HG03558 (cell line): ENCODE data around the gene SEMA5A.

Experiments used
- ATAC-seq: cut with Tn5 transposase; IDR thresholded peaks from one replicate; pipeline ENCODE4 v1.9.1; 2021; ENCODE audit warnings: moderate number of reproducible peaks; ENCODE audit not compliant: unreplicated experiment; ENCODE audit errors: extremely low read depth

The SEMA5A gene

DNA sequence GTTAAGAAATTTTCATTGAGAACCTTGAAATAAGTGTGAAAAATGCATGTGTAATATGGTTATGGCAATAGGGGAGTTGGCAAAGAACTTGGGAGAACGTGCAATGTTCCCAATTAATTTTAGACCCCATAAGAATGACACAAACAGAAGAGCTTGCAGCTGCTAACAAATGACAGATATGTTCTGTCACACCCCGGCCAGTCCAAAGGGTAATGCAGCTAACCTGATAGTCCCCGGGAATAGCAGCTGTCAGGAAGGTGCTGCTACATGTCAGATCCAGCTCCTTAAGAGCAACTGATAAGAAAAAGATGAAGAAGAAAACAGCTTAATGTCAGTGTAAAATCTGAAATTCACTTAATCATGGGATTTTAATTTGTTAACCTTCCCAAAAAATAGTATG is 30.4 kb downstream of the SEMA5A start:
- ATAC-seq = no peak

DNA sequence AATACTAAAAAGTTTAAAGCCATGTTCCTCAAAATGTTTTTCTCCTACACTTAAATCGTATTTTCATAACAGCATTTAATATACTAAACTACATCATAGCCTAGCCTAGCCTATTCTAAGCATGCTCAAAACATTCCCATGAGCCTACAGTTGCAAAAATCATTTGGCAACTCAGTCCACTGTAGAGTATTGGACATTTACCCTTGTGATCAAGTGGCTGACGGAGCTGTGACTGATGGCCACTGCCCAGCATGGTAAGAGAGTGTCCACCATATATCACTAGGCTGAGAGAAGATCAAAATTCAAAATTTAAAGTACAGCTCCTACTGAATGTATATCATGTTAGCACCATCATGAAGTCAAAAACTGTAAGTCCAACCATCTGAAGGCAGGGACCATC is 30.9 kb downstream of the SEMA5A start:
- ATAC-seq = no peak

DNA sequence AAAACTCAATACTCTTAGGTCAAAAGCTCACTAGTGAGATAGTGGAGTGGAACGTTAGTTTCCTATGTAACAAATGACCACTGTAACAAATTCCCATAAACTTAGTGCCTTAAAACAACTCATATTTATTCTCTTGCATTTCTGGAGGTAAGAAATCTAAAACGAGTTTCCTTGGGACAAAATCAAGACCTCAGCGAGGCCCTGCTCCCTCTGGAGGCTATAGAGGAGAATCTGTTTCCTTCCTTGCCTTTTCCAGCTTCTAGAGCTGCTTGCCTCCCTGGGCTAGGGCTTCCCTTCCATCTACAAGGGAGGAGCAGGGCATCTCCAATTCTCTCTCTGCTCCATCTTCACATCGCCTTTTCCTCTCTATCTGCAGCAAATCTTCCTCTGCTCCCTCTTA is 32.0 kb downstream of the SEMA5A start:
- ATAC-seq = no peak

DNA sequence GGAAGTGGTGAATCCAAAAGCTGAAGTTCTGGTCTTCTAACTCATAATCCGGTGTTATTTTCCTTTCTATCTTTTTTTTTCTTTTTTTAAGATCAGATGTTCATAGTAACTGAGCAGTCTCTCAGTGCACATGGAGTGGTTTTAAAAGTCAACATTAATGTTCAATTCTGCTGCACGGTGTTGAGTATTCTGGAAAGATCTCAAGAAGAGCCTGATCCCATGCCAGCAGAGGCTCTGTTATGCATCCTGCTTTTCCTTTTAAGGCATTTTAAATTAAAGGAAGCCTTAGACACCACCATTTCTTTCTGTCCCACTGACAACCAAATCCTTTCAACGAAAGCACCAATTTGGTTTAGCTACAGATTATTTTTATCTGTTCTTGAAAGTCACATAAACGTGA is 33.4 kb downstream of the SEMA5A start:
- ATAC-seq = no peak

GRCh38 chr5:9507974-9508373 is 37.9 kb downstream of the SEMA5A start:
- no peak for ATAC-seq

DNA sequence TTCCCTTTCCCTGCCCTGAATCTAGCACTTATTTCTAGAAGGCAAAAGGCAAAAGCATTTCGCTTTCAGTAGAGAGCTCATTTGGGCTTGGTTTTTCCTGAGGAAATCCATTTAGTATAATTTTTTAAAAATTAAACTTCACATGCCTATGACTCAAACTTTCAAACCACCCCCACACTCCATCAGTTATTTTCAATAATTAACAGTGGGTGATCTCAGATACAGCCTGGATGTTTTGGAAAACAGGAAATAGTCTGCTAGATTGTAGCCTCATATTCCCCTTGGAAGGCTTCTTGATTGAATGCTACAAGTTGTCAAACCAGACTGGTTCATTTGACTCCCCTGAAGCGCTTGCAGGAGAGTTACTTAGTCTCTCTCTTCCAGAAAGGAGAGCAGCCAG is 40.6 kb downstream of the SEMA5A start:
- no peak for ATAC-seq

DNA sequence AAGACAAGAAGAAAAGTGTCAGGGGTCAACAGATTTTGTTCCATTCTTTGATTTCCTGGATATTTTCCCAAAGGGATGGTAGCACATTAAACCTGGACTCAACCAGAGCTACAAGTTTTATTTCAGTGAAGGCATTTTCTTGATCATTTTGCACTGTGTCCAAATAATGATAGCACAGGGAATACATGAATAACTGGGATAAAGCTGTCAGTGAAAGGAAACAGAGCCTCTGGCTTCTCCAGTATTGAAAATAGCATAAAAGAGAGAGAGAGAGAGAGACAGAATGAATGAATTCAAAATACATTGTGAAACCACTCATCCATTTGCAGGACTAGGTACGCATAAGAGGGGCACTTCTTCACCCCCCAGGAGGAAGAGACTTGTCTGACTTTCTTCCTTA is 43.0 kb downstream of the SEMA5A start:
- ATAC-seq = no peak

- no peak for ATAC-seq
Observed at GRCh38 chr5:9502050-9502834, 43.6 kb downstream of the SEMA5A start.

DNA sequence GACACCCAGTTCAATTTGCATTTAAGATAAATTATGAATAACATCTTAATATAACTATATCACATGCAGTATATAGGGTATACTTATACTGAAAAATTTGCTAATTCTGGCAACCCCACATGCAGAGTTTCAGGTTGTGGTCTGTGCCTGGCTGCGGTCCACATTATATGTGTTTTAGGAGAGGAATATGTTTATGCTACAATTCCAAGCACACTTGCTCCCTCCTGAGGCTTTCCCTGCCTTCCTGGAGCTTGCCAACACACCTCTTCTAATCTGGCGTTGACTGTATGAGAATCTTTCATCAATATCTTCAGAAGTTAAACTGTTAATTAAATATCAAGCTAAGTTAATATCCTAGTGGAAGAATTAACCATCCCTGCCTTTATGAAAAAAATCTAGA is 45.2 kb downstream of the SEMA5A start:
- no peak for ATAC-seq

GRCh38 chr5:9500193-9500592 is 45.7 kb downstream of the SEMA5A start:
- no peak for ATAC-seq

- no peak for ATAC-seq
Observed at GRCh38 chr5:9499498-9499876, 46.4 kb downstream of the SEMA5A start.

- ATAC-seq = no peak
Observed at GRCh38 chr5:9498541-9499497, 47.1 kb downstream of the SEMA5A start.

DNA sequence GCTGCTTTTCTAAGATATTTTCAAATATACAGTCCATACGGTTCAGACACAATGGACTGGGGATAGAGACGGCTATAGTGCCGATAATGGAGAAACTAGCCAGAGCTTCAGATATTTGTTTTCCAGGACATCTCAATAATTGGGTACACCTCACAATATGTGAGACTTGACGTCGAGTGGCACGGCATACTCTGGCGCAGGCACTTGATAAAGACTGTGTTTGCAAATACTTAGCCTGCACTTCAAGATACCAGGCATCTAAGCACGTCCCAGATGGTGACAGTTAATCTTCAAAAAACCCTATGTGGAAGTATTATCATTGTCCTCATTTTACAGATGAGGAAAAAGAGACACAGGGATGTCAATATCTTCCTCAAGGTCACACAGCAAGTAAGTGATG is 48.5 kb downstream of the SEMA5A start:
- no peak for ATAC-seq

DNA sequence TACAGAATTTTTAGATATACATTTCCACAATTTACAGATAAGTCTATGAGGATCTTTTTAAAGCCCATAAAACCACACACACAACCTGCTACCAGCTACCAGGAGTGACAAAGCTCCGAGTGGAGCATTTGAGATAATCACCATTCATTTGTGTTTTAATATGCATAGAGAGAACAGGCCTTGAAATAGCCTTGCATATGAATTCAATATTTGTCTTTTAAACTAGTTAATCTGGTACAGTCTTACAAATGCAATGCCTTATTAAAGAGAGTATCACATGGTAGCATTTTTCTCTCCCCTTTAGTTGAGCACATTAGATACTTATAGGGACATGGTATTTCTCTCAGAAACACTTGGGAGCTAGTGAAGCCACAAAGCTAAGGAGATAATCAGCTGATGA is 49.1 kb downstream of the SEMA5A start:
- ATAC-seq = no peak

DNA sequence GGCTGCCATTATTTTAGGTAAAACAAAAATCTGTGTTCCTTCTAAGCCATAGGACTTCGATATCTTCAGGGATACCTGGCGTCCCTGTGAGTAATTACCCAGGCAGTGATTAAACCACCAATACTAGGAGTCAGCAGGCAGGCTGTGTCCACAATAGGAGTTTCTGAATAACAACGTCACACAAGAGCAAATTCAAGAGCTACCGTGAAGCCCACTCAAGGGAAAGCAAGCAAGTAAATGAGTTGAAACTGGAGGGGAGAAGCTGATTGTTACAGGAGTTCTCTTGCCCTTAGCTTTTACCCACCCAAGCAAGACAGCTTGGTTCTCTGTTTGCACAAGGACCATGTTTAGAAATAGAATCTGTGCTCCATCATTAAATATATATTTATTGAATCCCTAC is 50.8 kb downstream of the SEMA5A start:
- no peak for ATAC-seq

DNA sequence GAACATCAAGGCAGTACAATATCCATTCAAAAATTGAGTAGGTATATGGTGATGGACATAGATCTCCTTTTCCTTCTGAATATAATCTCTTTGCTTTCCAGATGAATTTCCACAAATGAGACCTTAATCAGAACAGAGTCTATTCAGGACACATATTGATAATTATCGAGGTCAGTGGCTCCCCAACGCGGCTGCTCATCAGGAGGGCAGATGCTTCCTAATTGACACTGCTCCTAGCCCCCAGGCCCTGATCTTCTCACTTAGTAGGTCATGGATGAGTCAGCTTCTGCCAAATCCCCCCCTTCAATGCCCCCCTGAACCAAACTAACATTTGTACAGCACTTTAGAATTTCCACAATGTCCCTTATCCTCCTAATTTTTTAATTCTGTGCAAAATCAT is 51.6 kb downstream of the SEMA5A start:
- ATAC-seq = no peak

DNA sequence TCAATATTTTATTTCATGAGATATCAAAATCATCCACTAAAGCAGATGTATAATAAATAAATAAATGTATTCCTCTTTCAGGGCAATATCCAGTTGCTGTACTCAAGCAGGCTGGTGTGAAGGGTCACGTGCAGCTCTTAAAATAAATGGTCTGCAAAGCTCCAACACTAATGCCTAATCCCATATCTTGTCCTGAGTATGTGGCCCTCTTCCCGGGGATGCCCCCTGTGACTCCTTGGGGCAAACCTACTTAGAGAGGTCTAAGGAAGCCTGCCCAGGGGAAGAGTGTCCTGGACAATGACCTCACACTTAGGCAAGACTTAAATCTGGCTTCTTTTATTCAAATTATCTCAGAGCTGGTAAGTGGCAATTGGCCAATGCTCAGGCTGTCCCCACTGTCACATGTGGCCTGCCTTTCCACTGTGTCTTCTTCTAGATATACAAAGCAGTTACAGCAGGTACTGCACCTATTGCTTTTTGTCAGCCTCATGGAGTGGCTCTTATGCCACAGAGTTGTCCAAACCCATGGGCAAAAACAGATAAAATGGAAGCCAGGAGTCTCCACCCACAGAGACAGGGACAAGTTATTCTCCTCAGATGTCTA is 55.3 kb downstream of the SEMA5A start:
- no peak for ATAC-seq

GRCh38 chr5:9483779-9484178 is 62.1 kb downstream of the SEMA5A start:
- ATAC-seq = no peak

DNA sequence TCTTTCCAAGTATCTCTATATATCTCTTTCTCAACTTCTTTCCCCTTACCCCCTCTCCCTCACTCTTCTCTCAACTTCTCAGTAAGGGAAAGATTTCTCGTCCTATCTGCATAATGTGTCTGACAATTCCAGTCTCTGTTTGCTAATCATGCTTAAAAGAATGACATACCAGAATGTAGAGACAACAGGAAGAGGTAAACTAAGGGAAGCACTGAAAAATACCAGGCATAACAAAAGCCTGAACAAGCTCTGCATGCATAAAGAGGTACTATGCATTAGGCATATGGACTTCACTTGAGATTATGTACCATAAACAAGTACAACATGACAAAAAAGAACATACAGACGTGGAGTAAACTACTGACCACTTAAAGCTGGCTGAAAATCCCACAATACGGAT is 62.6 kb downstream of the SEMA5A start:
- ATAC-seq = no peak

DNA sequence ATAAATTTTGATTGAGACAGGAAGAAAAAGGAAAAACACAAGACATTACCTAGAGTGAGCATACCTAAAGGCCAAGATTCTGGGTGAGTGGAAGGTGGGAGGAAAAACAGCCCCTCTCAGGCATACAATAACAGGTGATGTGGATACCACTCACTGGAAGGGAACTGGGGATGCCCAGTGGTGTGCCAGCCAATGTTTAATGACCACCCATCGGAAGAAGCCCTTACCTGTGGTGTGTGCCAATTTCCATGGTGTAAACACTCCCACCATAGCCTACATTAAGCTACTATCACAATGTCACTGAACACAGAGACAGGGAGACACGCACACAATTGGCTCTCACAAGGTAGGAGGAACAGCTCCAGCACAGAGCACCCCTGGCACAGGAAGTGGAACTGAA is 63.5 kb downstream of the SEMA5A start:
- no peak for ATAC-seq

- ATAC-seq = no peak
Observed at GRCh38 chr5:9480499-9480898, 65.4 kb downstream of the SEMA5A start.
